Measurements from ENCODE around the gene GEN1.

GEN1 gene

GRCh38 chr2:17728210-17728609, 25.7 kb upstream of the GEN1 start:
- H3K27me3 ChIP-seq (ENCODE audit: insufficient read depth, low read length): no peaks in the 10 kb centered on the region
- H3K4me3 ChIP-seq (ENCODE audit: low read depth, low read length, poor library complexity, severe bottlenecking): no peak overlapping the region
- H4K20me1 ChIP-seq (ENCODE audit: insufficient read depth, low read length): no peaks in the 10 kb centered on the region
- no peak overlapping the region for H3K9ac ChIP-seq (ENCODE audit: low read length)
- no peaks in the 10 kb centered on the region for H3K79me2 ChIP-seq (ENCODE audit: insufficient read depth, low read length)
- no peaks in the 10 kb centered on the region for H3F3A ChIP-seq (ENCODE audit: insufficient read depth, low read length)
- no peak for TF ChIP-seq CTCF (IDR thresholded peaks at IDR 0.05; ENCODE audit: low read length)
- TF ChIP-seq EZH2 (IDR thresholded peaks at IDR 0.05; ENCODE audit: borderline replicate concordance, low read length): no peak
- peaks cover 82% of the 10 kb centered on the region for H3K36me3 ChIP-seq (ENCODE audit: insufficient read depth, low read length)
- H3K4me1 ChIP-seq (ENCODE audit: insufficient read depth, low read length, severe bottlenecking): no peaks in the 10 kb centered on the region
- no peaks in the 10 kb centered on the region for H3K9me2 ChIP-seq (ENCODE audit: low read depth, low read length)
- H3K27ac ChIP-seq (ENCODE audit: low read depth, low read length, poor library complexity, severe bottlenecking): no peak overlapping the region
- H3K9me3 ChIP-seq (ENCODE audit: low read length): no peaks in the 10 kb centered on the region
- no peak overlapping the region for H2AFZ ChIP-seq (ENCODE audit: low read length)
- H3K4me2 ChIP-seq (ENCODE audit: low read length): no peak overlapping the region

- Histone ChIP-seq H3K9me2 (ENCODE audit: low read depth, low read length) (no peaks in the 10 kb centered on the region), H3K4me3 (ENCODE audit: low read depth, low read length, poor library complexity, severe bottlenecking) (no peak overlapping the region), H3K79me2 (ENCODE audit: insufficient read depth, low read length) (no peaks in the 10 kb centered on the region), H3F3A (ENCODE audit: insufficient read depth, low read length) (no peaks in the 10 kb centered on the region), H3K36me3 (ENCODE audit: insufficient read depth, low read length) (peaks cover 79% of the 10 kb centered on the region), H3K27me3 (ENCODE audit: insufficient read depth, low read length) (no peaks in the 10 kb centered on the region), H2AFZ (ENCODE audit: low read length) (no peak overlapping the region), H3K27ac (ENCODE audit: low read depth, low read length, poor library complexity, severe bottlenecking) (no peak overlapping the region), H3K4me2 (ENCODE audit: low read length) (no peak overlapping the region), H3K9me3 (ENCODE audit: low read length) (no peaks in the 10 kb centered on the region), H4K20me1 (ENCODE audit: insufficient read depth, low read length) (no peaks in the 10 kb centered on the region), H3K9ac (ENCODE audit: low read length) (no peak overlapping the region), H3K4me1 (ENCODE audit: insufficient read depth, low read length, severe bottlenecking) (no peaks in the 10 kb centered on the region)
- no peak for TF ChIP-seq EZH2 (IDR thresholded peaks at IDR 0.05; ENCODE audit: borderline replicate concordance, low read length)
- no peak for TF ChIP-seq CTCF (IDR thresholded peaks at IDR 0.05; ENCODE audit: low read length)
Measured at GRCh38 chr2:17729880-17730279, 24.1 kb upstream of the GEN1 start.

- no peak overlapping the region for H3K27ac ChIP-seq (ENCODE audit: low read depth, low read length, poor library complexity, severe bottlenecking)
- H3K9ac ChIP-seq (ENCODE audit: low read length): no peak overlapping the region
- H3K36me3 ChIP-seq (ENCODE audit: insufficient read depth, low read length): peaks cover 87% of the 10 kb centered on the region
- TF ChIP-seq CTCF (IDR thresholded peaks at IDR 0.05; ENCODE audit: low read length) (no peak), EZH2 (IDR thresholded peaks at IDR 0.05; ENCODE audit: borderline replicate concordance, low read length) (no peak)
- H3F3A ChIP-seq (ENCODE audit: insufficient read depth, low read length): no peaks in the 10 kb centered on the region
- H3K9me3 ChIP-seq (ENCODE audit: low read length): no peaks in the 10 kb centered on the region
- no peak overlapping the region for H3K4me2 ChIP-seq (ENCODE audit: low read length)
- no peaks in the 10 kb centered on the region for H3K27me3 ChIP-seq (ENCODE audit: insufficient read depth, low read length)
- no peaks in the 10 kb centered on the region for H3K4me1 ChIP-seq (ENCODE audit: insufficient read depth, low read length, severe bottlenecking)
- H2AFZ ChIP-seq (ENCODE audit: low read length): no peak overlapping the region
- no peaks in the 10 kb centered on the region for H4K20me1 ChIP-seq (ENCODE audit: insufficient read depth, low read length)
- H3K9me2 ChIP-seq (ENCODE audit: low read depth, low read length): no peaks in the 10 kb centered on the region
- H3K4me3 ChIP-seq (ENCODE audit: low read depth, low read length, poor library complexity, severe bottlenecking): no peak overlapping the region
- H3K79me2 ChIP-seq (ENCODE audit: insufficient read depth, low read length): no peaks in the 10 kb centered on the region
Measured at GRCh38 chr2:17733599-17733998, 20.3 kb upstream of the GEN1 start.

Data from OCI-LY1 (cell line).